HepG2 (cell line): ENCODE measurements around the gene SCGB3A1. TPM values are rescaled to one million over a fixed set of nuclear protein-coding genes. Genes with fewer than 3 reads are reported as not detected.

ENCODE experiments used
- ATAC-seq: fragments of 200-7000 bp; cut with Tn5 transposase; 3 replicates; pipeline ENCODE4 v1.9.1; 2020; ENCODE audit warnings: mild to moderate bottlenecking, moderate library complexity
- BruUV-seq: library from RNA; stranded (reverse); fragments of 400-500 nt; replicated peaks from 2 replicates; lab custom pipeline; 2021; lab: Mats Ljungman, UMichigan
- CTCF ChIA-PET: fragments of 300-600 bp; formaldehyde crosslinking; extraction: SDS; loops from one replicate; lab custom pipeline; 2021; ENCODE audit warnings: low total read pairs, inconsistent platforms, low intra/inter-chr PET ratio; lab: Yijun Ruan, JAX
- POLR2A ChIA-PET: fragments of 350-600 bp; sonication (Branson Sonifier 250); formaldehyde crosslinking; loops from one replicate; lab custom pipeline; 2020; ENCODE audit warnings: antibody characterized with exemption, inconsistent platforms; lab: Yijun Ruan, JAX
- DNase-seq: peaks from one replicate; pipeline ENCODE4 v3.0.0-alpha.2; 2015; ENCODE audit warnings: low spot score
- FAIRE-seq: peaks from 3 replicates; lab custom pipeline; 2011; peaks lifted over from hg19 to GRCh38; lab: Jason Lieb, UNC
- H2AFZ ChIP-seq: one replicate; pipeline ENCODE4 v1.6.1; 2011; ENCODE audit warnings: low read length, inconsistent platforms
- H3K27ac ChIP-seq: fragments of 300-600 bp; 3 replicates; pipeline ENCODE4 v1.8.0; 2011; ENCODE audit warnings: mixed run types, mild to moderate bottlenecking, mixed read lengths, low read length, inconsistent platforms; ENCODE audit not compliant: insufficient read depth; ENCODE audit errors: extremely low read length
- H3K27me3 ChIP-seq, 2 experiments: fragments of 200-600 bp in 1 of 2; 2 replicates in 1 of 2; 3 replicates in 1 of 2; pipeline versions ENCODE4 v1.6.0 to v1.8.0; 2011; ENCODE audit warnings: low read length in 2 of 2, mild to moderate bottlenecking in 2 of 2, moderate library complexity in 2 of 2, inconsistent platforms in 1 of 2; ENCODE audit not compliant: insufficient read depth in 2 of 2, control insufficient read depth in 1 of 2
- H3K36me3 ChIP-seq, 2 experiments: fragments of 200-600 bp in 1 of 2; replicated peaks in 1 of 2; 2 replicates in 1 of 2; 3 replicates in 1 of 2; pipeline versions ENCODE4 v1.5.1 to v1.8.0; 2011; ENCODE audit warnings: low read length in 2 of 2, inconsistent platforms in 1 of 2; ENCODE audit not compliant: insufficient read depth in 2 of 2, control insufficient read depth in 1 of 2
- H3K4me1 ChIP-seq: 2 replicates; pipeline ENCODE4 v1.5.1; 2012; ENCODE audit warnings: low read length, inconsistent platforms; ENCODE audit not compliant: insufficient read depth
- H3K4me2 ChIP-seq: 2 replicates; pipeline ENCODE4 v1.6.0; 2011; ENCODE audit warnings: low read depth, low read length, inconsistent platforms
- H3K4me3 ChIP-seq, 3 experiments: fragments of 200-600 bp in 1 of 3; sonication (generic), shearing (Covaris generic) in 1 of 3; replicated peaks in 1 of 3; 2 replicates each; pipeline ENCODE4 v1.5.1; 2011 to 2016; ENCODE audit warnings: low read length in 3 of 3, inconsistent platforms in 2 of 3, low read depth in 2 of 3, mild to moderate bottlenecking in 2 of 3, control low read depth in 1 of 3, mixed read lengths in 1 of 3; ENCODE audit not compliant: insufficient read depth in 1 of 3
- H3K79me2 ChIP-seq: one replicate; pipeline ENCODE4 v1.6.1; 2011; ENCODE audit warnings: low read length, inconsistent platforms; ENCODE audit not compliant: insufficient read depth
- H3K9ac ChIP-seq: 2 replicates; pipeline ENCODE4 v1.6.0; 2011; ENCODE audit warnings: mild to moderate bottlenecking, low read depth, low read length, inconsistent platforms; ENCODE audit not compliant: insufficient read depth
- H3K9me3 ChIP-seq: 2 replicates; pipeline ENCODE4 v1.5.1; 2012; ENCODE audit warnings: mild to moderate bottlenecking, low read length
- H4K20me1 ChIP-seq: 2 replicates; pipeline ENCODE4 v1.6.0; 2011; ENCODE audit warnings: inconsistent platforms, mild to moderate bottlenecking, low read length, moderate library complexity; ENCODE audit not compliant: insufficient read depth
- ETV6 ChIP-seq: sonication (generic); formaldehyde crosslinking; conservative IDR thresholded peaks from 2 replicates; pipeline ENCODE4 v1.4.0; 2020; ENCODE audit warnings: missing genetic modification reagents
- GPN1 ChIP-seq: sonication (generic); formaldehyde crosslinking; IDR thresholded peaks from 2 replicates; pipeline ENCODE4 v1.5.1; 2020; ENCODE audit warnings: missing genetic modification reagents, borderline replicate concordance
- JDP2 ChIP-seq: sonication (generic); formaldehyde crosslinking; IDR thresholded peaks from 2 replicates; pipeline ENCODE4 v1.8.1; 2022; ENCODE audit warnings: missing genetic modification reagents, borderline replicate concordance
- MAFF ChIP-seq: IDR thresholded peaks from 2 replicates; pipeline ENCODE4 v1.6.1; 2011; ENCODE audit warnings: low read depth, low read length, improper control_type of control experiment
- MBNL3 ChIP-seq: fragments of 250-450 bp; sonication (Bioruptor Pico); conservative IDR thresholded peaks from 2 replicates; pipeline ENCODE4 v1.8.0; 2022; ENCODE audit warnings: mild to moderate bottlenecking, inconsistent platforms
- REPIN1 ChIP-seq: sonication (generic); formaldehyde crosslinking; IDR thresholded peaks from 2 replicates; pipeline ENCODE4 v1.8.0; 2022; ENCODE audit warnings: missing genetic modification reagents, low read depth, mild to moderate bottlenecking, borderline replicate concordance
- RNF2 ChIP-seq: fragments of 450-650 bp; conservative IDR thresholded peaks from 2 replicates; pipeline ENCODE4 v1.6.1; 2016; ENCODE audit warnings: low read depth
- ZC3H13 ChIP-seq: sonication (generic); formaldehyde crosslinking; IDR thresholded peaks from 2 replicates; pipeline ENCODE4 v1.8.1; 2023; ENCODE audit warnings: mild to moderate bottlenecking, missing genetic modification reagents, moderate library complexity
- ZFAT ChIP-seq: sonication (generic); formaldehyde crosslinking; conservative IDR thresholded peaks from 2 replicates; pipeline ENCODE4 v1.8.1; 2023; ENCODE audit warnings: missing genetic modification reagents, inconsistent platforms
- ZFP36 ChIP-seq: fragments of 150-350 bp; IDR thresholded peaks from 2 replicates; pipeline ENCODE4 v1.6.1; 2018; ENCODE audit warnings: borderline replicate concordance, low read length, low read depth; ENCODE audit not compliant: partially characterized antibody
- ZNF264 ChIP-seq: sonication (generic); formaldehyde crosslinking; IDR thresholded peaks from 2 replicates; pipeline ENCODE4 v1.4.0; 2020; ENCODE audit warnings: missing genetic modification reagents
- ZNF282 ChIP-seq: fragments of 450-650 bp; IDR thresholded peaks from 2 replicates; pipeline ENCODE4 v1.6.1; 2018; ENCODE audit not compliant: partially characterized antibody
- ZNF382 ChIP-seq: sonication (generic); formaldehyde crosslinking; IDR thresholded peaks from 2 replicates; pipeline ENCODE4 v1.5.0; 2020; ENCODE audit warnings: missing genetic modification reagents, mild to moderate bottlenecking, borderline replicate concordance
- ZNF549 ChIP-seq: sonication (generic); formaldehyde crosslinking; IDR thresholded peaks from 2 replicates; pipeline ENCODE4 v1.5.0; 2020; ENCODE audit warnings: missing genetic modification reagents
- ZNF644 ChIP-seq: IDR thresholded peaks from 2 replicates; pipeline ENCODE4 v1.6.1; 2016; ENCODE audit warnings: low read depth
- ZNF720 ChIP-seq: sonication (generic); formaldehyde crosslinking; IDR thresholded peaks from 2 replicates; pipeline ENCODE4 v1.4.0; 2020; ENCODE audit warnings: missing genetic modification reagents
- ZNF879 ChIP-seq: sonication (generic); formaldehyde crosslinking; IDR thresholded peaks from 2 replicates; pipeline ENCODE4 v1.8.1; 2023; ENCODE audit warnings: missing genetic modification reagents
- ZNF891 ChIP-seq: sonication (generic); formaldehyde crosslinking; IDR thresholded peaks from 2 replicates; pipeline ENCODE4 v1.5.0; 2020; ENCODE audit warnings: mild to moderate bottlenecking, missing genetic modification reagents
- WGBS: methylation state at CpG from one replicate; pipeline ENCODE4 v1.1.6; 2017; ENCODE audit warnings: low lambda C conversion rate; 5-methylcytosine and 5-hydroxymethylcytosine counted together
- in situ Hi-C: cut with HindIII; loops from 2 replicates; pipeline ENCODE4 v1.10.0; 2017; ENCODE audit warnings: low pct_unique_long_range_greater_than_20kb; ENCODE audit not compliant: extremely low pct_ligation_motif_present
- intact Hi-C: fragments of 100-400 bp; cut with micrococcal nuclease; formaldehyde crosslinking; loops from one replicate; pipeline ENCODE4 v1.10.0; 2022; ENCODE audit not compliant: unreplicated experiment
- polyA plus RNA-seq, 8 experiments: library from polyadenylated mRNA; depleted of rRNA in 3 of 8; stranded (reverse) in 7 of 8; unstranded in 1 of 8; fragments of >200 nt; fragmentation: Illumina TruSeq in 4 of 8; extraction: Trizol in 4 of 8; gene quantifications; 2 replicates each; pipeline versions ENCODE4 v1.2.1 to v1.2.3, GENCODE V29; 2011 to 2016; ENCODE audit warnings: low read depth in 4 of 8, missing spikeins in 1 of 8, mixed read lengths in 1 of 8; ENCODE audit not compliant: insufficient read depth in 1 of 8
- total RNA-seq, 5 experiments: library from RNA; depleted of rRNA; stranded (reverse); fragments of >200 nt; fragmentation: Illumina TruSeq; extraction: Trizol; gene quantifications; 2 replicates each; pipeline ENCODE4 v1.2.3, GENCODE V29; 2016; ENCODE audit warnings: low read depth in 1 of 5
- TF ChIP-seq, protein P1 (sequence below): sonication (generic); formaldehyde crosslinking; IDR thresholded peaks from 2 replicates; pipeline ENCODE4 v1.8.0; 2022; ENCODE audit warnings: missing genetic modification reagents, mild to moderate bottlenecking, moderate library complexity, borderline replicate concordance

Gene SCGB3A1
- total and polyA plus RNA-seq, 2 of the 13 experiments (the other 11 are each of a cell fraction or from before 2014, with no cell fraction given), result not detected

DNA sequence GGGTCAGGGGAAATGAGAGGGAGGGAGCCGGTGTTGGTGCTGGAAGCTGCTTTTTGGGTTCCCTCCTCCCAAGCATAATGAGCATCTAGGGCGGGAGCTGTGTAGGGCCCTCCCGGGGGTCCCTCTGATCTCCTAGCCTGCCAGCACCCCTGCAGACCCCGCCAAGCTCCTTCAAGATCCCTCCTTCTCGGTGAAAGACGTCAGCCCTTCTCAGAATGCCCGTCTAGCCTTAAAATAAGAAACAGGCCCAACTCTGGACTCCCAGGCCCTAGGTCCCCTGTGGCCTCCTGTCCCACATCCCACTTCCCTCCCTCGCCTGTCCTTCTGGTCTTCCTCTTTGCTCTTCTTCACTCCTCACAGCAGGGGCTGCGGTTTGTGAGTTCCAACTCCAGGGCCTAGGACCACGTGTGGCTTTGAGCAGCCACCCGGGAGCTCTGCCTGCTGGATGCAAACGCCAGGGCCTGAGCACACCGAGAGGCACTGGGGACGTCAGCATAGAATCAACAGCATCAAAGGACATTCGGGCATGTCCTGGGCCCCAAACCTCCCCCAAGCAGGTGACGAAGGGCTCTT lies 8.8 kb upstream of the SCGB3A1 start:
- H3K4me1 ChIP-seq, result peaks cover 6% of the 10 kb centered on the region; the same call in 1 of the 2 replicates
- POLR2A ChIA-PET, result no interaction called here
- BruUV-seq, result no TSS peak
- DNase-seq (no peak), ATAC-seq (no peak; the same call in 2 of the 3 replicates), FAIRE-seq (no peak)
- H3K27me3 ChIP-seq, result peaks cover 14 to 57% of the 10 kb centered on the region in 2 experiments; a peak in 4 of 5 replicates
- intact Hi-C loops, result no loop called here
- H3K4me2 ChIP-seq, result no peak overlapping the region
- H3K27ac ChIP-seq, result no peak overlapping the region
- H3K4me3 ChIP-seq, result no peak overlapping the region
- no peaks in the 10 kb centered on the region for H3K36me3 ChIP-seq
- CTCF ChIA-PET, result no interaction called here
- H2AFZ ChIP-seq, result no peak overlapping the region
- H3K9me3 ChIP-seq, result no peaks in the 10 kb centered on the region
- 13% methylated on average over 13 of the region's 16 CpGs for WGBS
- in situ Hi-C loops, result no loop called here
- H4K20me1 ChIP-seq, result no peaks in the 10 kb centered on the region; the same call in 1 of the 2 replicates
- no peak overlapping the region for H3K9ac ChIP-seq
- TF ChIP-seq ZNF891 (no peak), ZNF720 (CRISPR knock-in tag) (no peak), ZNF549 (CRISPR knock-in tag) (no peak), ETV6 (CRISPR knock-in tag) (no peak), ZNF879 (CRISPR knock-in tag) (no peak), JDP2 (no peak), REPIN1 (CRISPR knock-in tag) (no peak), ZNF382 (CRISPR knock-in tag) (no peak), MBNL3 (no peak), ZNF282 (no peak), ZNF264 (CRISPR knock-in tag) (no peak), ZFAT (no peak), MAFF (no peak), ZC3H13 (CRISPR knock-in tag) (no peak), RNF2 (no peak), ZNF644 (CRISPR knock-in tag) (no peak), ZFP36 (no peak), GPN1 (CRISPR knock-in tag) (no peak)
- TF ChIP-seq, protein P1, sequence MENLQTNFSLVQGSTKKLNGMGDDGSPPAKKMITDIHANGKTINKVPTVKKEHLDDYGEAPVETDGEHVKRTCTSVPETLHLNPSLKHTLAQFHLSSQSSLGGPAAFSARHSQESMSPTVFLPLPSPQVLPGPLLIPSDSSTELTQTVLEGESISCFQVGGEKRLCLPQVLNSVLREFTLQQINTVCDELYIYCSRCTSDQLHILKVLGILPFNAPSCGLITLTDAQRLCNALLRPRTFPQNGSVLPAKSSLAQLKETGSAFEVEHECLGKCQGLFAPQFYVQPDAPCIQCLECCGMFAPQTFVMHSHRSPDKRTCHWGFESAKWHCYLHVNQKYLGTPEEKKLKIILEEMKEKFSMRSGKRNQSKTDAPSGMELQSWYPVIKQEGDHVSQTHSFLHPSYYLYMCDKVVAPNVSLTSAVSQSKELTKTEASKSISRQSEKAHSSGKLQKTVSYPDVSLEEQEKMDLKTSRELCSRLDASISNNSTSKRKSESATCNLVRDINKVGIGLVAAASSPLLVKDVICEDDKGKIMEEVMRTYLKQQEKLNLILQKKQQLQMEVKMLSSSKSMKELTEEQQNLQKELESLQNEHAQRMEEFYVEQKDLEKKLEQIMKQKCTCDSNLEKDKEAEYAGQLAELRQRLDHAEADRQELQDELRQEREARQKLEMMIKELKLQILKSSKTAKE (CRISPR knock-in tag), result no peak
- H3K79me2 ChIP-seq, result no peaks in the 10 kb centered on the region
